HEK293 (cell line): ENCODE measurements around the gene CAMKK1.

ENCODE experiments used
- CTCF ChIA-PET: fragments of 350-600 bp; formaldehyde crosslinking; extraction: SDS; loops from one replicate; lab custom pipeline; 2021; ENCODE audit warnings: antibody characterized with exemption; lab: Yijun Ruan, JAX
- POLR2A ChIA-PET: fragments of 300-600 bp; formaldehyde crosslinking; extraction: SDS; loops from one replicate; lab custom pipeline; 2020; ENCODE audit warnings: antibody characterized with exemption, inconsistent platforms; lab: Yijun Ruan, JAX
- H3K27ac ChIP-seq: fragments of 200-500 bp; sonication (Bioruptor generic); 2 replicates; pipeline ENCODE4 v1.5.1; 2014; ENCODE audit warnings: low read depth, low read length, control low read depth, inconsistent platforms; ENCODE audit errors: extremely low read depth
- H3K36me3 ChIP-seq, 2 experiments: fragments of 200-500 bp in 1 of 2; sonication (Bioruptor generic) in 1 of 2; 1 replicate in 1 of 2; 2 replicates in 1 of 2; pipeline ENCODE4 v1.5.1; 2014 to 2017; ENCODE audit warnings: inconsistent platforms in 2 of 2, low read length in 2 of 2; ENCODE audit not compliant: control insufficient read depth in 2 of 2, insufficient read depth in 1 of 2
- H3K4me1 ChIP-seq: fragments of 200-500 bp; sonication (Bioruptor generic); 2 replicates; pipeline ENCODE4 v1.5.1; 2014; ENCODE audit warnings: mild to moderate bottlenecking, low read length, inconsistent platforms; ENCODE audit not compliant: control insufficient read depth, insufficient read depth
- H3K4me3 ChIP-seq: 2 replicates; pipeline ENCODE4 v1.5.1; 2011; ENCODE audit warnings: low read depth, mild to moderate bottlenecking, control low read depth, low read length, moderate library complexity
- H3K9me3 ChIP-seq: fragments of 200-500 bp; sonication (Bioruptor generic); 2 replicates; pipeline ENCODE4 v1.5.1; 2014; ENCODE audit warnings: low read depth, low read length, inconsistent platforms; ENCODE audit not compliant: control insufficient read depth, insufficient read depth
- ATF2 ChIP-seq: fragments of 450-650 bp; formaldehyde crosslinking; IDR thresholded peaks from 2 replicates; pipeline ENCODE4 v1.5.1; 2016; ENCODE audit warnings: missing biosample characterization, missing genetic modification characterization, low read depth
- IKZF3 ChIP-seq: fragments of 450-650 bp; IDR thresholded peaks from 2 replicates; pipeline ENCODE4 v1.5.0; 2018; ENCODE audit warnings: missing biosample characterization, mild to moderate bottlenecking, missing genetic modification characterization, moderate library complexity
- PRDM10 ChIP-seq: fragments of 450-650 bp; formaldehyde crosslinking; IDR thresholded peaks from 2 replicates; pipeline ENCODE4 v1.5.1; 2016; ENCODE audit warnings: missing biosample characterization, missing genetic modification characterization
- SCRT2 ChIP-seq: fragments of 450-650 bp; formaldehyde crosslinking; IDR thresholded peaks from 2 replicates; pipeline ENCODE4 v1.5.1; 2016; ENCODE audit warnings: missing biosample characterization, missing genetic modification characterization
- YY2 ChIP-seq: fragments of 450-650 bp; formaldehyde crosslinking; IDR thresholded peaks from 2 replicates; pipeline ENCODE4 v1.5.1; 2016; ENCODE audit warnings: missing biosample characterization, missing genetic modification characterization
- ZBTB20 ChIP-seq: fragments of 450-650 bp; formaldehyde crosslinking; IDR thresholded peaks from 2 replicates; pipeline ENCODE4 v1.5.1; 2016; ENCODE audit warnings: missing biosample characterization, missing genetic modification characterization
- ZBTB6 ChIP-seq: fragments of 450-650 bp; formaldehyde crosslinking; IDR thresholded peaks from 2 replicates; pipeline ENCODE4 v1.5.1; 2017; ENCODE audit warnings: missing biosample characterization, missing genetic modification characterization
- ZNF398 ChIP-seq: fragments of 450-650 bp; formaldehyde crosslinking; IDR thresholded peaks from 2 replicates; pipeline ENCODE4 v1.5.1; 2017; ENCODE audit warnings: missing biosample characterization, missing genetic modification characterization
- ZNF513 ChIP-seq: fragments of 450-650 bp; IDR thresholded peaks from 2 replicates; pipeline ENCODE4 v1.5.1; 2018; ENCODE audit warnings: missing biosample characterization, missing genetic modification characterization
- ZNF585B ChIP-seq: fragments of 450-650 bp; formaldehyde crosslinking; IDR thresholded peaks from 2 replicates; pipeline ENCODE4 v1.5.1; 2016; ENCODE audit warnings: missing biosample characterization, missing genetic modification characterization
- ZNF654 ChIP-seq: fragments of 450-650 bp; formaldehyde crosslinking; IDR thresholded peaks from 2 replicates; pipeline ENCODE4 v1.5.1; 2016; ENCODE audit warnings: low read depth, missing biosample characterization, missing genetic modification characterization
- ZNF664 ChIP-seq: fragments of 450-650 bp; formaldehyde crosslinking; IDR thresholded peaks from 2 replicates; pipeline ENCODE4 v1.5.1; 2016; ENCODE audit warnings: missing biosample characterization, missing genetic modification characterization
- ZNF701 ChIP-seq: fragments of 450-650 bp; formaldehyde crosslinking; IDR thresholded peaks from 2 replicates; pipeline ENCODE4 v1.5.1; 2016; ENCODE audit warnings: missing biosample characterization, missing genetic modification characterization
- ZNF707 ChIP-seq: fragments of 450-650 bp; formaldehyde crosslinking; IDR thresholded peaks from 2 replicates; pipeline ENCODE4 v1.5.1; 2016; ENCODE audit warnings: missing biosample characterization, missing genetic modification characterization
- ZNF76 ChIP-seq: fragments of 450-650 bp; formaldehyde crosslinking; IDR thresholded peaks from 2 replicates; pipeline ENCODE4; 2016; ENCODE audit warnings: low read depth, missing biosample characterization, missing genetic modification characterization, borderline replicate concordance
- ZNF785 ChIP-seq: fragments of 450-650 bp; formaldehyde crosslinking; IDR thresholded peaks from 2 replicates; pipeline ENCODE4 v1.5.1; 2016; ENCODE audit warnings: missing biosample characterization, missing genetic modification characterization
- ZSCAN5A ChIP-seq: fragments of 450-650 bp; formaldehyde crosslinking; IDR thresholded peaks from 2 replicates; pipeline ENCODE4 v1.5.1; 2016; ENCODE audit warnings: missing biosample characterization, missing genetic modification characterization

Gene CAMKK1

GRCh38 chr17:3827124-3827773 lies 65.6 kb downstream of the CAMKK1 start (continued):
- TF ChIP-seq ZNF513 (tag by site-specific recombination) (peak; percentile 72), ZNF585B (tag by site-specific recombination) (no peak), ZNF76 (tag by site-specific recombination) (no peak), ZNF654 (tag by site-specific recombination) (peak; percentile 52), YY2 (tag by site-specific recombination) (no peak), ZNF707 (tag by site-specific recombination) (no peak), IKZF3 (tag by site-specific recombination) (peak; percentile 87), ZNF664 (tag by site-specific recombination) (peak; percentile 12; the same call in 1 of the 2 replicates)

- Histone ChIP-seq H3K4me3 (no peak overlapping the region), H3K27ac (no peak overlapping the region), H3K36me3 (peaks cover 77 to 82% of the 10 kb centered on the region in 2 experiments), H3K9me3 (no peaks in the 10 kb centered on the region), H3K4me1 (no peaks in the 10 kb centered on the region)
- ChIA-PET POLR2A (interaction anchor here (0.7 kb wide), 1 partner anchor 20 kb away, joined by 3 read pairs; no protein-coding TSS in a partner anchor), CTCF (interaction anchor here (0.7 to 7.5 kb wide), 12 partner anchors 8 to 178 kb away, joined by 3 to 172 read pairs (median 8); partner anchors contain the start of gene NCBP3)
- TF ChIP-seq SCRT2 (tag by site-specific recombination) (0 out of 2 replicates have a peak, but pooled peaks have one; percentile 25), ZNF785 (tag by site-specific recombination) (no peak)
These were observed 66.7 kb downstream of the CAMKK1 start for GRCh38 chr17:3826191-3826590.

- Histone ChIP-seq H3K36me3 (peaks cover 91 to 94% of the 10 kb centered on the region in 2 experiments), H3K9me3 (no peaks in the 10 kb centered on the region), H3K4me1 (no peaks in the 10 kb centered on the region), H3K27ac (no peak overlapping the region), H3K4me3 (no peak overlapping the region)
- CTCF ChIA-PET = interaction anchor here (0.6 to 0.7 kb wide), 4 partner anchors 8 to 24 kb away, joined by 3 to 5 read pairs (median 3); no protein-coding TSS in a partner anchor
- POLR2A ChIA-PET = interaction anchor here (0.7 kb wide), 2 partner anchors 185 to 196 kb away, joined by 3 read pairs; partner anchors contain the start of gene SHPK
- TF ChIP-seq ZBTB6 (tag by site-specific recombination) = no peak
- no peak for TF ChIP-seq ZBTB20
- no peak for TF ChIP-seq PRDM10 (tag by site-specific recombination)
- TF ChIP-seq ATF2 (tag by site-specific recombination) = no peak
- no peak for TF ChIP-seq ZNF701
- no peak for TF ChIP-seq ZNF398 (tag by site-specific recombination)
- no peak for TF ChIP-seq ZSCAN5A
These were observed 71.8 kb downstream of the CAMKK1 start for GRCh38 chr17:3821101-3821500.
